Measurements from ENCODE around the gene PHF20.

GRCh38 chr20:35870541-35871258 lies 98.9 kb downstream of the PHF20 start:
- TF ChIP-seq, protein P1, sequence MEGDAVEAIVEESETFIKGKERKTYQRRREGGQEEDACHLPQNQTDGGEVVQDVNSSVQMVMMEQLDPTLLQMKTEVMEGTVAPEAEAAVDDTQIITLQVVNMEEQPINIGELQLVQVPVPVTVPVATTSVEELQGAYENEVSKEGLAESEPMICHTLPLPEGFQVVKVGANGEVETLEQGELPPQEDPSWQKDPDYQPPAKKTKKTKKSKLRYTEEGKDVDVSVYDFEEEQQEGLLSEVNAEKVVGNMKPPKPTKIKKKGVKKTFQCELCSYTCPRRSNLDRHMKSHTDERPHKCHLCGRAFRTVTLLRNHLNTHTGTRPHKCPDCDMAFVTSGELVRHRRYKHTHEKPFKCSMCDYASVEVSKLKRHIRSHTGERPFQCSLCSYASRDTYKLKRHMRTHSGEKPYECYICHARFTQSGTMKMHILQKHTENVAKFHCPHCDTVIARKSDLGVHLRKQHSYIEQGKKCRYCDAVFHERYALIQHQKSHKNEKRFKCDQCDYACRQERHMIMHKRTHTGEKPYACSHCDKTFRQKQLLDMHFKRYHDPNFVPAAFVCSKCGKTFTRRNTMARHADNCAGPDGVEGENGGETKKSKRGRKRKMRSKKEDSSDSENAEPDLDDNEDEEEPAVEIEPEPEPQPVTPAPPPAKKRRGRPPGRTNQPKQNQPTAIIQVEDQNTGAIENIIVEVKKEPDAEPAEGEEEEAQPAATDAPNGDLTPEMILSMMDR (conservative IDR thresholded peaks at IDR 0.05; ENCODE audit: low read depth, low read length): no peak
- TF ChIP-seq EZH2phosphoT487 (IDR thresholded peaks at IDR 0.05; ENCODE audit: borderline replicate concordance, low read length): no peak
- TF ChIP-seq EZH2 (IDR thresholded peaks at IDR 0.05; ENCODE audit: low read length, unreplicated experiment): no peak
